Spleen (tissue), 7 donors: Measurements from ENCODE around the gene ERGIC1.

Experiments
- CTCF ChIP-seq, 11 experiments: fragments of 200-600 bp in 7 of 11; fragments of 450-650 bp in 4 of 11; sonication (generic) in 4 of 11; IDR thresholded peaks in 8 of 11; conservative IDR thresholded peaks in 3 of 11; 1 replicate in 7 of 11; 2 replicates in 4 of 11; pipeline versions ENCODE4 v1.4.0 to v1.8.0; 2016 to 2021; ENCODE audit warnings: antibody characterized with exemption in 11 of 11, inconsistent platforms in 4 of 11, mild to moderate bottlenecking in 1 of 11
- POLR2A ChIP-seq, 3 donors: fragments of 450-650 bp; IDR thresholded peaks; one replicate each; pipeline ENCODE4 v1.5.1; 2017; ENCODE audit warnings: antibody characterized with exemption in 3 of 3, mild to moderate bottlenecking in 1 of 3
- POLR2AphosphoS5 ChIP-seq, 3 donors: sonication (generic); formaldehyde crosslinking; IDR thresholded peaks; one replicate each; pipeline ENCODE4 v1.5.1; 2017; ENCODE audit warnings: antibody characterized with exemption in 3 of 3
- donor health status: DM: no; HTN: no; CAD: no; lungs with moderate emphysema.
- donor health status: DM: no; HTN: no; CAD: no.
- donor health status: DM: no; HTN: no; CAD: no.

- TF ChIP-seq CTCF (IDR thresholded peaks at IDR 0.05 in 8 of 11, conservative IDR thresholded peaks at IDR 0.05 in 3 of 11) (no peak), POLR2A (IDR thresholded peaks at IDR 0.05) (no peak), POLR2AphosphoS5 (IDR thresholded peaks at IDR 0.05) (peak in 2 of 3 donors; percentile 20 to 32)
Measured at GRCh38 chr5:172840432-172841154, 6.5 kb downstream of the ERGIC1 start.
